Mesodermal cell (in vitro differentiated cells): ENCODE measurements around the gene AFMID.

Experiments
- H3K27ac ChIP-seq: 2 replicates; pipeline ENCODE4 v1.7.0; 2013; ENCODE audit warnings: mild to moderate bottlenecking, low read depth, low read length, moderate library complexity; ENCODE audit not compliant: severe bottlenecking
- H3K36me3 ChIP-seq: 2 replicates; pipeline ENCODE4 v1.7.1; 2013; ENCODE audit warnings: mild to moderate bottlenecking, low read length, moderate library complexity; ENCODE audit not compliant: control insufficient read depth, insufficient read depth
- H3K4me1 ChIP-seq: one replicate; pipeline ENCODE4 v1.7.1; 2013; ENCODE audit warnings: mild to moderate bottlenecking, low read length; ENCODE audit not compliant: insufficient read depth, control insufficient read depth, poor library complexity, severe bottlenecking
- H3K4me3 ChIP-seq: 2 replicates; pipeline ENCODE4 v1.7.0; 2013; ENCODE audit warnings: low read length, control low read depth, mild to moderate bottlenecking; ENCODE audit not compliant: insufficient read depth, poor library complexity, severe bottlenecking; ENCODE audit errors: extremely low read depth
- H3K9me3 ChIP-seq: 2 replicates; pipeline ENCODE4 v1.7.1; 2013; ENCODE audit warnings: mild to moderate bottlenecking, low read length, moderate library complexity; ENCODE audit not compliant: control insufficient read depth
- WGBS, 2 experiments: methylation state at CpG; one replicate each; pipeline ENCODE4 v1.1.5; 2013; ENCODE audit warnings: missing lambda C conversion rate in 2 of 2; ENCODE audit not compliant: insufficient coverage in 2 of 2; 5-methylcytosine and 5-hydroxymethylcytosine counted together

AFMID gene

GRCh38 chr17:78210111-78210510 lies 22.9 kb downstream of the AFMID start:
- no peak overlapping the region for H3K27ac ChIP-seq
- peaks cover 2% of the 10 kb centered on the region for H3K4me1 ChIP-seq
- no peaks in the 10 kb centered on the region for H3K9me3 ChIP-seq
- WGBS, 2 experiments = 88 to 91% methylated on average over 6 to 9 of the region's 10 CpGs
- H3K36me3 ChIP-seq = peaks cover under 1% of the 10 kb centered on the region
- no peak overlapping the region for H3K4me3 ChIP-seq

DNA sequence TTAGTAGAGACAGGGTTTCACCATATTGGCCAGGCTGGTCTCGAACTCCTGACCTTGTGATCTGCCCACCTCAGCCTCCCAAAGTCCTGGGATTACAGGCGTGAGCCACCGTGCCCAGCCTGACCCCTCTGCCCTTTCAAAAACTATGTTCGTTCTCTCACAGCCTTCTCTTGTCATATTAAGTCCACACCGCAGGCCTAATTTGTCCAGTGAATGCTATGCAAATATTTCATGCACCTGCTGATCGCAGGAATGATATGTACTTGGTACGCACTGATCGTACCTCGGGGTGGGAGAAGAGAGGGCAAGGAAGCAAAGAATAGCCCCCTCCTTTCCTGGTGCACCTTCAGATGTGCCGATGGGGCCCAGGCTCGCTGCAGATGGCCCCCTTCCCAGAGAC lies 23.9 kb downstream of the AFMID start:
- Histone ChIP-seq H3K36me3 (peaks cover 8% of the 10 kb centered on the region), H3K9me3 (no peaks in the 10 kb centered on the region), H3K27ac (no peak overlapping the region), H3K4me3 (no peak overlapping the region), H3K4me1 (peaks cover 2% of the 10 kb centered on the region)
- 94 to 98% methylated on average over 9 to 10 of the region's 11 CpGs for WGBS, 2 experiments

GRCh38 chr17:78214016-78214705 lies 27.0 kb downstream of the AFMID start, which contains the start of gene BIRC5:
TSS of gene BIRC5 (plus strand) at chr17:78214253. CDS start at chr17:78214317, 64 bp downstream.
- WGBS, 2 experiments = 1% methylated on average over 40 to 49 of the region's 60 CpGs
- H3K4me3 ChIP-seq = peak within 1 kb of the TSS; percentile 94
- H3K9me3 ChIP-seq = no peaks in the 10 kb centered on the region
- H3K4me1 ChIP-seq = peaks cover 2% of the 10 kb centered on the region
- peaks cover 38% of the 10 kb centered on the region for H3K36me3 ChIP-seq
- peak within 1 kb of the TSS; percentile 62 for H3K27ac ChIP-seq

GRCh38 chr17:78214706-78215061 lies 27.5 kb downstream of the AFMID start:
- Histone ChIP-seq H3K27ac (peak overlapping the region; percentile 62), H3K36me3 (peaks cover 43% of the 10 kb centered on the region), H3K4me3 (peak overlapping the region; percentile 94), H3K9me3 (no peaks in the 10 kb centered on the region), H3K4me1 (peaks cover 5% of the 10 kb centered on the region)
- WGBS, 2 experiments = 19 to 34% methylated on average over 3 to 5 of the region's 5 CpGs

- no peaks in the 10 kb centered on the region for H3K9me3 ChIP-seq
- H3K4me3 ChIP-seq = no peak overlapping the region
- 91 to 93% methylated on average over 11 of the region's 11 CpGs for WGBS, 2 experiments
- H3K4me1 ChIP-seq = peaks cover 4% of the 10 kb centered on the region
- H3K27ac ChIP-seq = no peak overlapping the region
- peaks cover 88% of the 10 kb centered on the region for H3K36me3 ChIP-seq
Measured at GRCh38 chr17:78219396-78220150, 32.4 kb downstream of the AFMID start.

- H3K36me3 ChIP-seq = peaks cover 66% of the 10 kb centered on the region
- no peaks in the 10 kb centered on the region for H3K9me3 ChIP-seq
- 95 to 97% methylated on average over 4 of the region's 4 CpGs for WGBS, 2 experiments
- H3K4me1 ChIP-seq = peaks cover 4% of the 10 kb centered on the region
- H3K4me3 ChIP-seq = no peak overlapping the region
- peak overlapping the region; percentile 23 for H3K27ac ChIP-seq
Measured at GRCh38 chr17:78223061-78223460, 35.9 kb downstream of the AFMID start.

GRCh38 chr17:78223765-78224164 lies 36.6 kb downstream of the AFMID start:
- Histone ChIP-seq H3K4me3 (no peak overlapping the region), H3K9me3 (no peaks in the 10 kb centered on the region), H3K4me1 (peaks cover 4% of the 10 kb centered on the region), H3K27ac (no peak overlapping the region), H3K36me3 (peaks cover 60% of the 10 kb centered on the region)
- 96 to 100% methylated on average over 2 of the region's 3 CpGs for WGBS, 2 experiments

GRCh38 chr17:78224231-78225087 lies 37.3 kb downstream of the AFMID start:
- 93% methylated on average over 26 to 27 of the region's 27 CpGs for WGBS, 2 experiments
- H3K27ac ChIP-seq = no peak overlapping the region
- no peaks in the 10 kb centered on the region for H3K9me3 ChIP-seq
- H3K4me3 ChIP-seq = no peak overlapping the region
- peaks cover 3% of the 10 kb centered on the region for H3K4me1 ChIP-seq
- H3K36me3 ChIP-seq = peaks cover 53% of the 10 kb centered on the region

DNA sequence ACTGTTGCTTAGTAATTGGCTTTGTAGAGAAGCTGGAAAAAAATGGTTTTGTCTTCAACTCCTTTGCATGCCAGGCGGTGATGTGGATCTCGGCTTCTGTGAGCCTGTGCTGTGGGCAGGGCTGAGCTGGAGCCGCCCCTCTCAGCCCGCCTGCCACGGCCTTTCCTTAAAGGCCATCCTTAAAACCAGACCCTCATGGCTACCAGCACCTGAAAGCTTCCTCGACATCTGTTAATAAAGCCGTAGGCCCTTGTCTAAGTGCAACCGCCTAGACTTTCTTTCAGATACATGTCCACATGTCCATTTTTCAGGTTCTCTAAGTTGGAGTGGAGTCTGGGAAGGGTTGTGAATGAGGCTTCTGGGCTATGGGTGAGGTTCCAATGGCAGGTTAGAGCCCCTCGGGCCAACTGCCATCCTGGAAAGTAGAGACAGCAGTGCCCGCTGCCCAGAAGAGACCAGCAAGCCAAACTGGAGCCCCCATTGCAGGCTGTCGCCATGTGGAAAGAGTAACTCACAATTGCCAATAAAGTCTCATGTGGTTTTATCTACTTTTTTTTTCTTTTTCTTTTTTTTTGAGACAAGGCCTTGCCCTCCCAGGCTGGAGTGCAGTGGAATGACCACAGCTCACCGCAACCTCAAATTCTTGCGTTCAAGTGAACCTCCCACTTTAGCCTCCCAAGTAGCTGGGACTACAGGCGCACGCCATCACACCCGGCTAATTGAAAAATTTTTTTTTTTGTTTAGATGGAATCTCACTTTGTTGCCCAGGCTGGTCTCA lies 38.1 kb downstream of the AFMID start:
- peaks cover 46% of the 10 kb centered on the region for H3K36me3 ChIP-seq
- H3K4me3 ChIP-seq = no peak overlapping the region
- no peak overlapping the region for H3K27ac ChIP-seq
- no peaks in the 10 kb centered on the region for H3K9me3 ChIP-seq
- no peaks in the 10 kb centered on the region for H3K4me1 ChIP-seq
- 92 to 96% methylated on average over 12 to 13 of the region's 16 CpGs for WGBS, 2 experiments
